Measurements from ENCODE around the gene GRIK5.

Gene GRIK5

DNA sequence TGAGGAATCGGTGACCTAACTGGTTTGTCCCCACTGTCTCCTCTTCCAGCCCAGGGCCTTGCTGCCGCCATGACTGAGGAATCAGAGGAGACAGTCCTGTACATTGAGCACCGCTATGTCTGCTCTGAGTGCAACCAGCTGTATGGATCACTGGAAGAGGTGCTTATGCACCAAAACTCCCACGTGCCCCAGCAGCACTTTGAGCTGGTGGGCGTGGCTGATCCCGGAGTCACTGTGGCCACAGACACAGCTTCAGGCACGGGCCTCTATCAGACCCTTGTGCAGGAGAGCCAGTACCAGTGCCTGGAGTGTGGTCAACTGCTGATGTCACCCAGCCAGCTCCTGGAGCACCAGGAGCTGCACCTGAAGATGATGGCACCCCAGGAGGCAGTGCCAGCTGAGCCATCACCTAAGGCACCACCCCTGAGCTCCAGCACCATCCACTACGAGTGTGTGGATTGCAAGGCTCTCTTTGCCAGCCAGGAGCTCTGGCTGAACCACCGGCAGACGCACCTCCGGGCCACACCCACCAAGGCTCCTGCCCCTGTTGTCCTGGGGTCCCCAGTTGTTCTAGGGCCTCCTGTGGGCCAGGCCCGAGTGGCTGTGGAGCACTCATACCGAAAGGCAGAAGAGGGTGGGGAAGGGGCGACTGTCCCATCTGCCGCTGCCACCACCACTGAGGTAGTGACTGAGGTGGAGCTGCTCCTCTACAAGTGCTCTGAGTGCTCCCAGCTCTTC lies 8.7 kb upstream of the GRIK5 start:
- DNase-seq (ENCODE audit: low read depth in 2 of 3, low spot score in 2 of 3) = no peak

DNA sequence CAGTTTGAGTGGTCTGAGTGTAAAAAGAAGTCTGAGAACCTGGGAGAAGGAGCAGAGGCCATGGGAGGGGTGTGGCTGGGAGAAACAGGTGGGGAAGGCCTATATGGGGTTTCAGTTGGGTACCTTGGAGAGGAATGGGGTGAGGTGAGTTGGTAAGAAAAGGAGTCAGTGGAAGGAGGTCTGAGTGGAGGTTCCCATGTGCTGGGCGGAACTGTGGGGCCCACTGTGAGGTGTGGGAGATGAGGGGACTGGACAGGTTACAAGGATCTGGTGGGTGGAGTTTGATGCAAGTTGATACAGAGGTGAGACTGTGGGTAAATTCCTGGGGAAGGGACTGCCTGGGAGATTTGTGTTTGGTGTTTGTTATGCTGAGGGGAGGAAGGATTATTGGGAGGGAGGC lies 8.1 kb upstream of the GRIK5 start:
- no peak for DNase-seq (ENCODE audit: low read depth in 2 of 3, low spot score in 2 of 3)

DNA sequence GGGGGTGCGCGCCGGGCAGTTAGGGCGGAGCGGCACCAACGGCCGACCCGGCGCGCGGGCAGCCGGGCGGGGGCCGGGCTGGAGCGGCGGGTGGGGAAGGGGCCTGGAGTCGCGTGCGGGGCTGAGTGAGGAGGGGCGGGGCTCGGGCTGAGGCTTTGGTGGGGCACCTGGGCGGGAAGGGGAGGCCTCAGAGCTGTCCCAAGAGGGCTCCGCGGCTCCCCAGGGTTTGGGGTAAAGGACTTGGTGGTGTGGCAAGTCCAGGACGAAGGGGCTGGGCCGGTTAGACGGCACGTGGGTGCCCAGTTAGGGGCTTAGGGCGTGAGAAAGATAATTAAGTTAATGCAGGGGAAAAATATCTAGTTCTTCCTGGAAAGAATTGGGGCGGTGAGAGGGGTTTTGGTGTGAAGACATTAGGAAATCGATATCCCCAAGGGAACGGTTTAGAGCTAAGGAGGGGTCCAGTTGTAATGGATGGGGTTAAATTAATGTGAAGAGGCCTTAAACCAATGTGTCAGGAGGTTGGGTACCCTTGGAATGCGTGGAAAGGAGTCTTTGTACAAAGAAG lies 6.5 kb upstream of the GRIK5 start:
- DNase-seq (ENCODE audit: low read depth in 2 of 3, low spot score in 2 of 3) = peak in 1 of 3 experiments; percentile 18

DNA sequence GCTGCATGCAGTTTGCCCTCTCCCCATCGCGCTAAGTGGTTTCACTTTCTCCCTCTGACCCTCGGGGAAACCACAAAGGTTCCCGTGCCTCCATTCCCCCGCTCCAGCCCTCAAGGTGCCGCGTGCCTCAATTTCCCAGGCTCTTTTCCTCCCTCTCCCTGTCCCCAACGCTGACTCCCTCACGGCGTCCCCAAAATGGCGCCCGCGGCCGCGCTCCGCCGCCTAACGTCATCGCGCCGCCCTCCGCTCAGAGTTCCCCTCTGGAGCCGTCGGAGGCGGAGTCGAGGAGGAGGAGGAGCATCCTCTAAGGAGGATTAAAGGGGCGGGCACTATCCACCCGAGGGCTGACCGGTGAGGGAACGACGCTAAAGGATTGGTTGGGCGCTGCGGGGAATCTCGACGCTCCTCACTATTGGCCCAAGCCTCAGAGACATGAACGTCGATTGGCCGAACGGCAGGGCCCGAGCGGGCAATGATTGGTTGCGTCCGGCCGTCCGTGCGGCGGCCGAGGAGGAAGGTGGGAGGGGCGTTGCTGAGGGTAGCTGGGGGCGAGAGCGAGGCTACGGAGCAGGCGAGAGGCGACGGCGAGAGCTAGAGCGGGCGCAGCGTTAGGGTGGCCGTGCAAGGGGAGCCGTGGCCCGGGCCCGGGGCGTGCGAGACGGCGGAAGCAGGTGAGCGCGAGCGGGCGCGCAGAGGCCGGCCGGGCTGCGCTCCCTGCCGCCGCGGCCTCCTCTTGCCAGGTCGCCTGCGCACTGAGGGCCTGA lies 5.8 kb upstream of the GRIK5 start, which contains the start of gene ZNF574:
Gene ZNF574, plus strand, starts transcription at position 551 of the 764 bp plus-strand sequence. CDS start 2,441 bp downstream, outside the sequence.
- DNase-seq (ENCODE audit: low read depth in 2 of 3, low spot score in 2 of 3) = peak; percentile 81 to 92 (median 89)

DNA sequence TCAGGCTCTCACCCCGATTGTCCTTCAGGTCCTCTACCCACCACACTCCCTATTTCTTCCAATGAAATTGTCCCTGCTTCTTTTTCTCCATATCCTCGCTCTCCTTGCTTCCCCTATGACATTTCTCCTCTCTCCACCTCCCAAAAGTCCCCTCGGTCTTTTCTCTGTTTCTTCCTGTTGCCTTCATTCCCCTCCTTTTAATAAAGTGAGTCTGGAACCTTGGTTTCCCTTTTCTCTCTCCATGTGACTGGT lies 5.3 kb upstream of the GRIK5 start:
- DNase-seq (ENCODE audit: low read depth in 2 of 3, low spot score in 2 of 3) = no peak

DNA sequence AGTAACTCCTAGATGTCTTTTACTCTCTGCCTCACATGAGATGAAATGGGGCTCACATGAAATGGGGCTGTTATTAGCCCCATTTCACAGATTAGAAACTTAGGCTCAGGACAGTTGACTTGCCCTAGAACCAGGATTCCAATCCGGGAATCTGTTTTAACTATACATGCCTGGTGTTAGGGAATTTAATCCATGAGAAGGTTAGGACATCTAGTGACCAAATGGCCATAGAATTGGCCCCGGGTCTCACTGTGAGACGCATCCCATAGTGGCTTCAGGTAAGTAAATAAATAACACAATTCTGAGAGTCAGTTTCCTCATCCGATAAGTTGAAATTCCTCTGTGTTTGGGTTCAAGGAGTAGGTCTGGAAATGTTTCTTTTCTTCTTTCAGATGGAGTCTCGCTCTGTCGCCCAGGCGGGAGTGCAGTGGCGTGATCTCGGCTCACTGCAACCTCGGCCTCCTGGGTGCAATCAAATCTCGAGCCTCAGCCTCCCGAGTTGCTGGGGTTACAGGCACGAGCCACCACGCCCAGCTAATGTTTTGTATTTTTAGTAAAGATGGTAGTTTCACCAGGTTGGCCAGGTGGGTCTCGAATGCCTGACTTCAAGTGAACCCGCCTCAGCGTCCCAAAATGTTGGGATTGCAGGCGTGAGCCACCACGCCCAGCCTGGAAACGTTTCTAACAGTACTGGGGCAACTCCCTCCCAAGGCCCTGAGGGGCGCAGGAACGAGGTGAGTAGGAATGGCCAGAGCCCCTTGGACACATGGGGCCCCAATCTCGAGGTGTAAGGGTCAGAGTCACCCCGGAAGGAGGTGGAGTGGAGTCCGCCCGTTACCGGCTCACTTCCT lies 4.7 kb upstream of the GRIK5 start:
- peak in 1 of 3 experiments; percentile 18 for DNase-seq (ENCODE audit: low read depth in 2 of 3, low spot score in 2 of 3)

DNA sequence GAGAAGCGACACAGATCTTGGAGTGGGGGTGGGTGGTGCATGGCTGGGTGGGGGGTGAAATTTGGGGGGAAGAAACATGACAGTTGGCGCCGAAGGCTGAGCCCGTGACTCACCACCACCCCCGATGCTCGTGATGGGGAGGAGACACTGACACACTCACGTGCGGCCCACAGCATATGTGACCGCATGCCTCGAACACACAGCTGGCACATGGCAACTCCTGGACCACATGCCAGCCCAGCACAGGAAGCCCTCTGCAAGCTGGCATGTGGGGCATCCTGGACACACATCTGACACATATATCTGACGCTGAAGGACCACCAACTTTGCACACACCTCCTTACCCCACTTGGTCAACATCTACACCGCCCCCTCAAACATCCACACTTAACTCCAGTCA lies 1.2 kb upstream of the GRIK5 start:
- no peak for DNase-seq (ENCODE audit: low read depth in 2 of 3, low spot score in 2 of 3)

DNA sequence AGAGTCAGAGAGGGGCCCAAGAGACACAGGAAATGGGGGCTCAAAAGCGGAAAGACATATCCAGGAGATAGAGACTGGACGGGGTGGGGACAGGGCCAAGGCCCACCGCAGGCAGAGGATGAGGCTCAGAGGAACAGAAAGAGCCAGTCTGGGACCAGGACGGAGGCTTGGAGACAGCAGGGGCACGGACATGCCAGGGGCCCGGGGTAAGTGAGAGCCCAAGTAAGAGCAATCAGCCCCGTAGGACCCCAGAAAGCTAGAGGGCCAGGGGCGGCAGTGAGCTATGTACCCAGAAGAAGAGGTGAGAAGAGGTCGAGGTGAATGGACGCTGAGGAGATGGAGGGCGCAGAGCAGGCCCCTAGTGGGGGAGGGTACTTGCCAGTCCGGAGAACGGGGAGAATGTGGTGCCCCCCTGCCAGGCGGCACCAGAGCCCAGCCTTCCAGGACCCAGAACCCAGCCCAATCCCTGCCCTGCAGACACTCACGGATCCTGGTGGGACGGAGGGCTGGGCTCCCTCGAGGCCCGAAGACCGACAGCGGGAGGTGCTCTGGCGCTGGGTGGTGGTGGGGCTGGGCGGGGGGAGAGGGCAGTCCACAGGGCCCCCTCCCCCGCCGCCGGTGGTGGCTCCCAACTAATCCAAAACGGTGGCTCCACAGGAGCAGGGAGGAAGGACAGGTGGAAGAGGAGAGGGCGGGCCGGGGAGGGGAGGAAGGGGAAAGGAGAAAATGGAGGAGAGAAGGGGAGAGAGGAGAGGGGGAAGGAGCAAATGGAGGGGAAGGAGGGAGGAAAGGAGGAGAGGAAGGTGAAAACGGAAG lies 1.0 kb downstream of the GRIK5 start:
- DNase-seq (ENCODE audit: low read depth in 2 of 3, low spot score in 2 of 3) = no peak

DNA sequence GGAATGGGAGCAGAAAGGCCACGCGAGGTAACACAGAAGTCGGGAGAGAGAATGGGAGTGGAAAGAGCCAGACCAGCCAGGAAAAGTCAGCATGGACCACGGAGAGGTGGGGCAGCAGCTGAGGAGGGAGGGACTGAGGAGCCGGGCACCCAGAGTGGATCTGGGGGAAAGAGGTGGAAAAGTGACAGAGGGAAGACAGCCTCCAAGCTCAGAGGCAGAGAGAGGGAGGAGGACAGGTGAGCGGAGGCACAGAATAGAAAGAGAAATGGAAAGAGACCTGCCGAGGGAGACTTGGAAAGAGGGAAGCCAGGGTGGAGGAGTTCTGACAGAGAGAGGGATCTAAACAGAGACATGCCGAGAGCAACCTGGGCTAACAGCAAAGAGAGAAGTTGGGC lies 1.6 kb downstream of the GRIK5 start:
- DNase-seq (ENCODE audit: low read depth in 2 of 3, low spot score in 2 of 3) = no peak

DNA sequence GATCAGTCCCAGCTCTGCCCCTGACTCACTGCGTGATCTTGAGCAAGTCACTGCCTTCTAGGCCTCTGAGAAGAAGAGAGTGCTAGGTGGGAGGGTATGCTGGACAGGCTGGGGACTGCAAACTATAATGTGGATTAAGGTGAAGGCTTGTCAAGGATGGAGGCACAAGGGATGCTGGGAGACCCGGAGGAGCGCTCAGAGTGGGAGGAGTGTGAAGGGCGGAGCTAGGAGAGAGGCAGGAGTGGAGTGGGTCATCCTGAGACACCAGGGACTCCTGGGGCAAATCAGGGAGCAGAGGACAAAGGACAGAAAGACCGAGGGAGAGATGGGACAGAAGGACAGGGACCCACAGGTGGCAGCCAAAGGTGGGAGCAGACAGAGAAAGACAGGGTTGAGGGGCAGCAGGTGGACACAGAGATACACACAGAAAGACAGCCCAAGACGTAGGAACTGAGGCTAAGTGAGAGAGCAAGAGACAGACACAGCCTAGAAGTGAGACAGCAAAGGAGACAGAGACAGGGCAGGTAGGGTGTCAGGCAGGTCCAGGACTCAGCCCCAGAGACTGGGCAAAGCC lies 2.6 kb downstream of the GRIK5 start:
- no peak for DNase-seq (ENCODE audit: low read depth in 2 of 3, low spot score in 2 of 3)

DNA sequence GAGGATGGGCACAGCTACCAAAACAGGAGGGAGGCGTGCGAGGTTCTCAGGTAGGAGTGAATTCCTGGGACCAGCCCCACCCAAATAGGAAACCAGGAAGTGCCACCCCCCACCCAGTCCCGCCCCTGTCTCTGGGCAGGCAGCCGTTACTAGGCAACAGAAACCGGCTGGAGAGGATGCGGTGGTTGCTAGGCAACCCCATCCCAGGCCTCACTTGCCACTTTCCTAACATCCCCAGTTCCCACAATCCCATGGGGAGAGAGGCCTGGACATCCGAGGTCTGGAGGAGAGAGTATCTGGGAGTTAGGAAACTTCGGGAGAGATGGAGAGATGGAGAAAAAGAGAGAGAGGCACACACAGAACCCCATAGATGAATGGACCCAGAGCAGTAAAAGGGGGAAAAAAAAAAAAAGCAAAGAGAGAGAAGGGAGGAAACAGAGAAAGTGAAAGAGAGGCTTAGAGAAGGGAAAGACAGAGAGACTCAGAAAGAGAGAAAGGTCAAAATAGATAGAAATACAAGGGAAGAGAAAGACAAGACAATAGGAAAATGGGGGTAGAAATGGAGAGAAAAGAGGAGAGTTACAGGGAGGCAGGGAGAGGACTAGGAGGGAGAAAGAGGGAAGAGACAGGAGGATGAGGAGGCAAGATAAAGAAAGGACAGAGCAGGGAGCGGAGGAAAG lies 3.8 kb downstream of the GRIK5 start:
- DNase-seq (ENCODE audit: low read depth in 2 of 3, low spot score in 2 of 3) = no peak

DNA sequence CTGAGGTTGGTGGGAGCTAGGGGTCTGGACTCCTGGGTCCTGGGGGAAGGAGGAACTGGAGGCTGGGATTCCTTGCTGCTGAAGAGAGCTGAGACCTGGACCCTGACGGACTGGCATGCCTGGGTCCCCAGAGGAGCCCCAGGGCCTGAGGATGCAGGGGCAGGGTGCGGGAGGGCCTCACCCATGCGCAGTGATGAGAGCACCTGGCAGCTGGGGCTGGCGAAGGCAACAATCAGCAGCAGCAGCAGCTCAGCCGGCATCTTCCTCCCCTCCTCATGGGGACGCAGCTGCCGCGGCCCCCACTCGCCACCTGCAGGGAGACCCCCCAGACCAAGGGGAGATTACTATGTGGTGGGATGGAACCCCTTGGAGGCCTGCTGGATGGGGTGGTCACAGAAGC lies 4.5 kb downstream of the GRIK5 start:
- DNase-seq (ENCODE audit: low read depth in 2 of 3, low spot score in 2 of 3) = no peak

DNA sequence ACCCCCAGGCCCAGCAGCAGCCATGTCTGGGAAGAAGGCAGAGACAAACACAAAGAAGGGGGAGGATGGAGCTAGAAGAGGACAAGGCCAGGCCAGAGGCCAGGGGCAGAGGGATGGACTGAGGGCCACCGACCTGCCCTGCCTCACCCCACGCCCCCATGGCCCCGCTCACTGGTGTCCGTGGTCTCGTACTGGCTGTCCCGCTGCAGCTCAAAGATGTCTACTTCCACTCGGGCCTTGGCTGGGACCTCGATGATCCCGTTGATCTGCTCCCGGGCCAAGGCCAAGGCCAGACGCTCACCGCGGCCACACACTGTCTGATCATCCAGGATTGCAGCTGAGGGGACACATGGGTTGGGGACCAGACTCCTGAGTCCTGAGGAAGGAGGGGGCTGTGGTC lies 5.0 kb downstream of the GRIK5 start:
- no peak for DNase-seq (ENCODE audit: low read depth in 2 of 3, low spot score in 2 of 3)

DNA sequence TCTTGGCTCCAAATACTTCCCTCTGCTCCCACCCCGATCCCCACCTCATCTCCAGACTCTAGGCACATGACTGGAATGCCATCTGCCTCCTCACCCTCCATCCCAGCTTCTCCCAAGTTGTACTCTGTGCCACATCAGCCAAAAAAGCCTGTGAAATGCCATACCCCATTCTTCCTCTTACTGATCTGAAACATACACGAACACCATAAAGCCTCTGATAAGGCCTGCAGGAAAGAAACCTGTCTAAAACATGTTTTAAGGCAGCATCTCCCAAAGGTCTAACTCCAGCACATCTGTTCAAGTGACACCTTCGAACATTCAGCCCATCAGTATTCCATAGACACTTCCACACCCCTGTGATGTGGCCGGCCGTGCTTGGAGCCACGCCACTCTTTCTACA lies 5.6 kb downstream of the GRIK5 start:
- DNase-seq (ENCODE audit: low read depth in 2 of 3, low spot score in 2 of 3) = no peak

DNA sequence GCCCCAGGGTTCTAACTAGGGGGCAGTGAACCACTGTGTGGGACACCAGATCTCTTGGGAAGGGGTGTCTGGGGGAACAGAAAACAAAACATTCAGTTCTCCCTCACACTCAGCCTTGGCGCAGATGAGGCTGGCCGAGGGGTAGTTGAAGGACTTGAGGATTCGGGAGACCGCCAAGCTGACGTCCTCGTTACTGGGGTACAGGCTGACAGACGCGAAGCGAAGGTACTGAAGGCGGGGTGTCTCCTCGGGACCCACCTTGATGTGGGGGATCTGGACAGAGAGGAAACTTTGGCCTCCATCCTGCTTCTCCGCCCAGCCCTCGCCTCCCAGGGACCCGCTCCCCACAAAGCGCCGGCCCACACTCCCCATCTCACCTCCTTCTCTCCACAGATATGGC lies 7.6 kb downstream of the GRIK5 start:
- no peak for DNase-seq (ENCODE audit: low read depth in 2 of 3, low spot score in 2 of 3)

DNA sequence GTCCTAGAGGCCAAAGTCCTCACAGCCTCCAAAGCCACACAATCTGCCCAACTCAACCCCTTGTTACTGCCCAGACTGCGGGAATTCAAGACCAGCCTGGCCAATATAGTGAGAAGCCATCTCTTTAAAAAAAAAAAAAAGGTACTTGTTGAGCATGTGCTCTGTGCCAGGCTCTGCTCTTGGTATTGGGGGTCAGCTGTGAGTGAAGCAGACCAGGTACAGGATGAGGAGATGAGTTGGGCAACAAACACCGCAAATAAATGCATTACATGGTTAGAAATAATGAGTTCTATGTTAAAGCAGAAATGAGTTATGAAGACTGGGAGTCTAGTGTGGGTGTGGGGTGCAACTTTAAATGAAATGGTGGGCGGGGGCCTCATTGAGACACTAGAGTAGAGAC lies 9.9 kb downstream of the GRIK5 start:
- no peak for DNase-seq (ENCODE audit: low read depth in 2 of 3, low spot score in 2 of 3)

DNA sequence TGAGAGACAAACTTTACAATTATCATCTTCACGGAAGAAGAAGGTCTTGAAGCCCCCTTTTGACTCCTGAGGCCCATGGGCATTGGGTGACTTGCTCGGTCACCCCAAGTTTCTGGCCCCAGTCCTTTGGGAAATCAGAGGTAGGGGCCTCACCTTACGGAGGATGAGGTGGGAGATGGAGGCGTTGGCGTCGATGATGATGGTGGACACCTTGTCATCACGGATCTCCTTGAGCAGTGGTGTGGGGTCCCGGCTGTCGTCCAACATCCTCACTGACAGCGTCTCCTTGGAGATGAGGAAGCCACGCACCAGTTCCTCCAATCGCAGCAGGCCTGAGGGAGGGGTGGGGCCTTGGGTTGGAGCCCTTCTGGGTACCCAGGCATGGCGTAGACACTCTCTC lies 10.8 kb downstream of the GRIK5 start:
- DNase-seq (ENCODE audit: low read depth in 2 of 3, low spot score in 2 of 3) = no peak

DNA sequence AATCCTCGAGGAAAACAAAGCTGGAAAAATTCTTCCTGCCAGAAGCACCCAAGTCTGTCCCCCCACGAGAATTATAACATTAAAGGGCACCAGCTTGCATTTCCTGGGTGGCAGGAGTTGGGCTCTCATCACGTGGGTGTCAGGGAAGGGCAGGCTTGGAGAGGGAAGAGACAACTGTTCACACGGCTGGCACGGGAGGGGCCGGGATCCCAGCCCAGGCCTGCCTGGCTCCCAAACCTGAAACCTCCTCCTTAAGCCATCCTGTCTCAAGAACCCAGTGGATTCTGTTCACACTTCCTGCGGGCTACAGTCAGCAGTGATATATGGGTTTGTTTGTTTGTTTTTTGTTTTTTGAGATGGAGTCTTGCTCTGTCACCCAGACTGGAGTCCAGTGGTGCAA lies 12.2 kb downstream of the GRIK5 start:
- no peak for DNase-seq (ENCODE audit: low read depth in 2 of 3, low spot score in 2 of 3)

DNA sequence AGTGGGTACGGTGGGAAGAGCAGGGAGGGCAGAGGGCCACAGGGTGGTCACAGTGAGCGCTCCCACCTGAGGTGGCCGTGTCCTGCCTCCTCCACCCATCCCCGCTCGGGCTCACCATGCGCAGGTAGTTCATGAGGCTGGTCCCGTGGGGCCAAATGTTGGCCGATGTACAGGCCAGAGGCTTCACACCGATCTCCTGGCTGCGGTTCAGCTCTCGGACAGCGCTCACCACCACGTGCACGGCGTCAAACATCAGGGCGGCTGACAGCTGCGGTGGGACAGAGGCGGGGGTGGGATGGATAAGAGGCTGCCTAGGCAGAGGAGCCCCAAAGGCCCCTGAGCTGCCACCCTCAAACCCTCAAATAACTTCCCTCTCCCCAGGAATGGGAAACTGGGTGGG lies 15.8 kb downstream of the GRIK5 start:
- no peak for DNase-seq (ENCODE audit: low read depth in 2 of 3, low spot score in 2 of 3)
